HG03066 (cell line): ENCODE results near the gene FBXW7.
A peak's percentile ranks its signal among the peaks of the same experiment; 100 is the strongest.

ENCODE experiments used
- ATAC-seq: cut with Tn5 transposase; IDR thresholded peaks from one replicate; pipeline ENCODE4 v1.9.1; 2021; ENCODE audit warnings: low read depth; ENCODE audit not compliant: unreplicated experiment

The FBXW7 gene

GRCh38 chr4:152514356-152514755, 21.5 kb downstream of the FBXW7 start:
- ATAC-seq: no peak

GRCh38 chr4:152513078-152513477, 22.8 kb downstream of the FBXW7 start:
- no peak for ATAC-seq

GRCh38 chr4:152512483-152512882, 23.4 kb downstream of the FBXW7 start:
- ATAC-seq: no peak

- ATAC-seq: peak; percentile 53
These were observed 25.3 kb downstream of the FBXW7 start for GRCh38 chr4:152510349-152511147.

- no peak for ATAC-seq
These were observed 26.2 kb downstream of the FBXW7 start for GRCh38 chr4:152509595-152510225.

- ATAC-seq: no peak
These were observed 27.1 kb downstream of the FBXW7 start for GRCh38 chr4:152508818-152509217.

GRCh38 chr4:152508386-152508785, 27.5 kb downstream of the FBXW7 start:
- no peak for ATAC-seq

- ATAC-seq: no peak
These were observed 32.1 kb downstream of the FBXW7 start for GRCh38 chr4:152503653-152504290.

- no peak for ATAC-seq
These were observed 33.9 kb downstream of the FBXW7 start for GRCh38 chr4:152501846-152502536.

- peak; percentile 53 for ATAC-seq
These were observed 35.0 kb downstream of the FBXW7 start for GRCh38 chr4:152500800-152501434.

- ATAC-seq: no peak
These were observed 35.6 kb downstream of the FBXW7 start for GRCh38 chr4:152500275-152500674.

- no peak for ATAC-seq
These were observed 36.5 kb downstream of the FBXW7 start for GRCh38 chr4:152499344-152499743.

- no peak for ATAC-seq
These were observed 41.9 kb downstream of the FBXW7 start for GRCh38 chr4:152494020-152494419.

GRCh38 chr4:152488246-152488645, 47.6 kb downstream of the FBXW7 start:
- no peak for ATAC-seq

GRCh38 chr4:152486429-152487389, 49.2 kb downstream of the FBXW7 start:
- ATAC-seq: no peak

- ATAC-seq: peak; percentile 90
These were observed 50.1 kb downstream of the FBXW7 start for GRCh38 chr4:152485726-152486276.

GRCh38 chr4:152482211-152482610, 53.7 kb downstream of the FBXW7 start:
- no peak for ATAC-seq

- ATAC-seq: no peak
These were observed 55.0 kb downstream of the FBXW7 start for GRCh38 chr4:152480901-152481300.

GRCh38 chr4:152480326-152480725, 55.6 kb downstream of the FBXW7 start:
- ATAC-seq: no peak
